ENCODE data around the gene BANP.
"Not testable (repeated sequence)": the region's sequence is repeated elsewhere in the genome, so short reads cannot be mapped to it uniquely, and the experiment has no call there.

The BANP gene

DNA sequence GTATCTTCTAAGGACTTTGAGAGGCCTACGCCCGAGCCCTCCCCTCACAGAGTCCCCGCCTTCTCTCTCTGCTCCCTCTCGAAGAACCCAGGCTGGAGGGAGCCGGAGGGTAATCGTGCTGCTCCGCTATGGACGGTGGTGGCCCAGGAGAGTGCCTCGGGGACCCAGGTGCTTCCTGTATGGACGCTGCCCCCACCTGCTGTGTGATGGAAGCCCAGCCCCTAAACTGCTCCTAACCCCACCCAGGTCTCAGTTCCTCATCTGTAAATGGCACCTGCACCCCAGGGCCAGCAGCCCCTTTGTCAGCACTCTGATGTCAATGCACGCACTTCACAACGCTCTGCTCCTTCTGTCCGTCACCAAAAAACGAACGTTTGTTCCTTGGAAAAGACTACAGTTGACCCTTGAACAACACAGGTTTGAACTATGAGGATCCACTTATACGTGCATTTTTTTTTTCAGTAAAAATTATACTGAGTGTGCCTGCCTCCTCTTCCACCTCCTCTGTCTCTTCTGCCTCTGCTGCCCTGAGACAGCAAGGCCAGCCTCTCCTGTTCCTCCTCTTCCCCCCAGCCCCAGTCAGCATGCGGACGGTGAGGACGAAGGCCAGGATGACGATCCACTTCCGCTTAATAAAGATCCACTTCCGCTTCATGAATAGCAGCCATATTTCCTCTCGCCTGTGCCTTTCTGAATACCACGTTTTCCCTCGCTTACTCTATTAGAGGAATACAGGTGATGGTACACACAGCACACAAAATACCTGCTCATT, 118.3 kb downstream of the BANP start:
- no peak for DNase-seq

DNA sequence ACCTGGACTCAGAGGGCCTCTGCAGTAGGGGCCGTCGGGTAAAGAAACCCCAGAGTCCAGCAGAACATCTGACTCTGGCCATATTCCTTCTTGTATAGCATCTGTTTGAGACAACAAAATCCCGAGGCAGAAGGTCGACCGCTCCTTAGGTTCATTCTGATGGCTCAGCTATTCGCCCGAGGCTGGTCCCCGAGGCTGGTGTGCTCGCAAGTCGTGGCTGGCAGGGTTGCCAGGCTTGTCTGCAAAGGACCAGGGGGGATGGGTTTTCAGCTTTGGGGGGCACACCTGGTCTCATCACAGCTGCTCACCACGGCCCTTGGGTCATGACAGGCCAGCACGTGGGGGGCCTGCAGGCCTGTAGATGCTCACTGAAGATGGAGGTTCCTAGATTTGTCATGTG, 119.1 kb downstream of the BANP start:
- DNase-seq, result no peak

DNA sequence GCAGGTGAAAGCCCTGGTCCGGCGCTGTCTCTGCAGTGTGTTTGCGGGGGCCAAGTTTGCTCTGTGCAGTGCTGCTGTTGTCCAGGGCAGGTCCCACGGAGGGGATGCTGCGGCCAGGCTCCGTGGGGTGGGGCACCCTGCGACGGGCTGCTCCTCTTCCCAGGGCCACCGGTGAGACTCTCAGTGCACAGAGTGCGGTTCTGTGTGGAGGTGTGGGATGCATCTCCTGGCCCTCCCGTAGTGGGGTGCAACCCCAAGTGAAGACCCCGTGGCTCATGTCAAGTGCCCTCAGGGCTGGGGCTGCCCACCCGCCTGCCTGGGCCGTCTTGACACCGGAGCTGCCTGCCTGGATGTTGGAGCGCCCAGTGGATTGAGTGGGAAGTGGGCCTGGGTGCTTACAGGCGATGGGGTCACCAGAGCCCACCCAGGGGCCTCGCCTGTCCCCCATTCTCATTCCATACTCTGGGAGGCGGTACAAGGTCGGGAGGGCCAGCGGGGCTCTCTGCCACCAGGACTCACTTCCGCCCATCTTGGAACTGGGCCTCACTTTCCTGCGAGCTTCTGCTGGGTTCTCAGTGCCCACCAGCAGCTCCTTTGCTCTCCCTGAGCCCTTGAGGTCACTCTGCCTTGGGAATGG, 119.9 kb downstream of the BANP start:
- no peak for DNase-seq

DNA sequence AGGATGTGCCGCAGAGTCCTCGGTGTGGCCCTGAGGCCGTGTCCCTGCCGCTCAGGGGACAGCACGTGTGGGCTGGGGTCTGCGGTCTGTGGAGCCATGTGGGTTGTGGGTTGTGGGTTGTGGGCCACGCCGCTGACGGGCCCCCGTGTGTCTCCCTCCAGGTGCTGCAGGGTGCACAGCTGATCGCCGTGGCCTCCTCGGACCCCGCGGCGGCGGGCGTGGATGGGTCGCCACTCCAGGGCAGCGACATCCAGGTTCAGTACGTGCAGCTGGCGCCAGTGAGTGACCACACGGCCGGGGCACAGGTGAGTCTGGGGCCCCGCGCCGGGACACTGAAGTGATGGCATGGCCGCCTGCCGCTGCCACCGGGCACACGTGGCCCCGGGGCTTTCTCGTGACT, 120.7 kb downstream of the BANP start:
- DNase-seq, result no peak

DNA sequence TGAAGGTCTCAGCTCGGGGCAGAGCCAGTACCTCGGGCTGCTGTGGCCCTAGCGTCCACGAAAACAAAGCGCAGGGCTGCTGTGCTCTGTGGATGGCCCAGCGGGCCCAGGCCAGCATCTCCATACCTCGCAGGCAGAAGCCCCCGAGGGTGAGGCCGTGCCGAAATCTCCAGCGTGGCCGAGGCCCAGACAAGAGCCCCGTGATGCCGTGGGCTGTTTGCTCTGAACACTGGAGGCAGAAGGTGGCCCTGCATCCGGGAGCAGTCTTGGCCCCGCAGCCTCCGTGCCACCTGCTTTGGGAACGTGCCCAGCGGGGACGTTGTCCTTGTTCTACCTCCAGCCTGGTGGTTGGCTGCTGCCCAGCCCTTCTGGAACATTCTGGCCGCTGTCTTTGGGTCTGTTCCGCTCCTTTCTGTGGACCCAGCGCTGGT, 121.4 kb downstream of the BANP start:
- no peak for DNase-seq

DNA sequence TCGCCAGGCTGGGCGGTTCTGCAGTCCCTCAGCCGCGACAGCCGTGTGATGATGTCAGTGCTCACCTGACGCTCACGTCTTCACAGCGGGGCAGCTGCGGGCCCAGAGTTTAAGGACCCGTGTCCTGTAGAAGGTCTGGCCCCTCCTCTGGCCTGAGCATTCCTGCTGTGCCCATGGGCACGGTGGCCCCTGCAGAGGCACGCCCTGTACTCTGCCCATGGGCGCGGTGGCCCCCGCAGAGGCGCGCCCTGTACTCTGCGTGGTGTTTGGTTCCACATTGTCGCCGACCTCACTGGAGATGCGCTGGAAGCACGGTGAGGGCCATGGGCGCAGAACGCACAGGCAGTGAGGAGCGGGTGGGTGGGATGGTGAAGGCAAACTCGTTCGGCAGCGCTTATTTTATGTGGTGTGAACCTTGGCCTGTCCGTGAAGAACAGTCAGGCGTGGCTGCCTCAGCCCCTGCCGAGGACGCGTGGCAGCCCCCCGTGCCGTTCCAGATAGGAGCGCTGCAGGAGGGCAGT, 122.0 kb downstream of the BANP start:
- no peak for DNase-seq

DNA sequence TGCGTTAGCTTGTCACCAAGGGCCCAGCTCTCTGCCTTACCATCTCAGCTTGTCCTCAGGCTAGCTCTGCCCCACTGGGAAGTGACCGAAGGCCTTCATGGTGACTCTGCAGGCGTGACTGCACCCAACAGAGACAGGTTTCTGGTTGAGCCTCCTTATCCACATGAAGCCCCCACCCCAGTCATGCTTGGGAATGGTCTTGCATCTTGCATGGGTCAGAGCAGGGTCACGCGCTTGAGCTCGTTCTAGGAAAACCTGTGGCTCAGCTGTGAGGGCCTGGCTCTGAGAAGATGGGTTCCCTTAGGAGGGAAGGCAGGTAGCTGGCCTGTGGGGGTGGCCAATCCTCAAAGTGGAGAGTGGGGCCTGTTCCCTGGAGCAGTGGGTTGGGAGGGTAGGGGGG, 122.8 kb downstream of the BANP start:
- DNase-seq, result no peak

DNA sequence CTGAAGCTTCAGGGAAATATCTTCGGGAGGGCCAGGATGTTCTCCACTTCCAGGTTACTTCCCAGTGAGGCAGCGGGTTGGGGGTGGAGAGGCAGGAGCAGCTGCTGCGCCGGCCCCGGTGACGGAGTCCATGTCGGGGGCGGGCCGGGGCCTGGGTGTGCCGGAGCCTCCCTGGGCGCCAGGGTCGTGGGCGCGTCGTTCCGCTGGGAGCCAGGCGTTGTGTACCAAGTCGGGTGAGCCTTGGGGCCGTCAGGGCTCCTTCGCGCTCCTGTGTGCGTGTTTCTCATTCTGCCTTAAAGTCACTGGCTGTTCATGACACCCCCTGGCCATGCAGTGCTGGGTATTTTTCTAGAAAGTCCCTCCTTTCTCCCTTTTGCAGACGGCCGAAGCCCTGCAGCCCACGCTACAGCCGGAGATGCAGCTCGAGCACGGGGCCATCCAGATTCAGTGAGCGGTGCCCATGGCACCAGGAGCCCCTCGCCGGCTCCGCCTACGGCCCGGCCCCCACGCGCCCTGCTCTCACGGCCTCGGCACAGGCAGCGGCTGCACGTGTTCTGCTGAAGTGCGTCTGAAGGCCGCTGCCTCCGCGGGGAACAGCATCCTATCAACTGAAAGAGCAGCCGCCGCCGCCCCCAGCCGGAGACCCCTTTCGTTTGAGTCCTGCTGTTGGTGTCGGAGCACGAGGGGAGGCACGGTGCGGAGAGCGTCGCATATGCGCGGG, 125.1 kb downstream of the BANP start:
- no peak for DNase-seq

DNA sequence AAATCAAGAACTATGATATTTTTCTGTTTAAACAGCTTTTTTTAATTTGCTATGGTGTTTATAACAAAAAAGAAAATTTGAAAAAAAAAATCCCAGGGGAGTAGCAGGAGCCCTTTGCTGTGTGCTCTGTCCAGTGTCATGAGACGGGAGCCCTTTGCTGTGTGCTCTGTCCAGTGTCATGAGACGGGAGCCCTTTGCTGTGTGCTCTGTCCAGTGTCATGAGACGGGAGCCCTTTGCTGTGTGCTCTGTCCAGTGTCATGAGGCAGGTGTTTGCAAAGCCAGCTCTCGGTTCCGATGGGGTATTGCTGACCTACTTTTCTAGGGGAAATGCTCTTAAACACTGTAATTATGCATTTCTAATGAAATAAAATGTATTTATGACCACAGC, 125.7 kb downstream of the BANP start:
- not testable (repeated sequence) for DNase-seq

DNA sequence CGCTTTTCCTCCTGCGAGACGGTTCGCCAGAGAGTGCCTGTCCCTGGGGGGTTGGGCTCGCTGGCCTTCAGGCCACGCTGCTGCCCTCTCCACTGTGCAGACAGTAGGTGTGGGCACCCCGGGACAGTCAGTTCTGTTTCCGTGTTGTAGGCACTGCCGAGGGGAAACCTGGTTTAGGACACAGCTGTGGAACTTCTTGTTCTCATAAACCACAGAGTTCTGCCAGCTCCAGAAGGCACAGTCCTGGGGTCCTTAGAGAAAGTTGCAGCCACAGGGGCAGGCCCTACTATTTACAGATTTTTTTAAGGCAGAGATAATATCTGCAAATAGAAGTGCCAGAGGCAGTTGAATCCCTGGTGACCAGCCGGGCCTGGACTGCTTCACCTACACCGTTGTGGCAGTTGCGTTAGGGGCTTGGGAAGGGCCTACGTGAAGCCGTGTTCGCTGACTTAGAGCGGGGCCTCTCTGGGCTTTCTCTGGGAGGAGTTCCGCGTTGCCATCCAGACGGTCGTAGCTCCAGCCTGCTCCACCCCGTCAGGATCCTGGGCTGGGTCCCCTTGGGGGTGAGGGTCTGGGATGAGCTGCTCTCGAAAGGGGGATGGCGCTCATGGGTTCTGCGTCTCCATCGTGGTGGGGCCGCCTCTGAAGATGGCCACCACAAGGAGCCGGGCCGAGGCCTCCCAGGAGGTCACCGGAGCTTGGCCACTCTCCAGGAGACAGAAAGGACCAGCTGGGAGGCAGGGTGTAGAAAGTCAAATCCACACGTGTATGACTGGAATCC, 126.3 kb downstream of the BANP start:
- DNase-seq, result no peak

DNA sequence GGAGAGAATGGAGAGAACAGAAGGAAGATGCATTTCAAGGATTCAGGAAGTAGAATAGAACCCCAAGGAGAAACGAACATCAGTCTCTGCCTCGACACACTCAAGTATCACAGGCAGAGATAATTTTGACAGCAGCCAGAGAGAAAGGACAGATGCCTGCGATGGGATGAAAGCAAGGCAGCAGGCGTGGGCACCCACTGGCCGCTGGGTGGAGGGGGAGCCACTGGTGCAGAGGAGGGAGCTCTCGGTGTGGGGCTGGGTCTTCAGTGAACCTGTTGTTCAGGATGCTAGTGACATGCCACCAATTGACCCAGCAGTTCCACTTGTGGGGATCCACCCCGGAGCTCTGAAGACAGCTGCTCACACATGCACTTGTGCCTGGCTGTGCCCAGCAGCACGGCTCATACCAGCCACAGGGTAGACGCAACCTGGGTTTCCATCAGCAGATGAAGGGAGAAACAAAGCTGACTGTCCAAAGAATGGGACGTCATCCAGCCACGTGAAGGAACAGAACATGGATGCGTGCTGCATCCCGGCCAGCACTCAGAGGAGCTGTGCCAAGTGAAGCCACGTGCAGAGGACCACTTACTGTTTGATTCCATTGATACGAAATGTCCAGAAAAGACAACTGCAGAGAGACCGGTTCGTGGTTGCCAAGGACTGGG, 127.0 kb downstream of the BANP start:
- DNase-seq, result no peak

DNA sequence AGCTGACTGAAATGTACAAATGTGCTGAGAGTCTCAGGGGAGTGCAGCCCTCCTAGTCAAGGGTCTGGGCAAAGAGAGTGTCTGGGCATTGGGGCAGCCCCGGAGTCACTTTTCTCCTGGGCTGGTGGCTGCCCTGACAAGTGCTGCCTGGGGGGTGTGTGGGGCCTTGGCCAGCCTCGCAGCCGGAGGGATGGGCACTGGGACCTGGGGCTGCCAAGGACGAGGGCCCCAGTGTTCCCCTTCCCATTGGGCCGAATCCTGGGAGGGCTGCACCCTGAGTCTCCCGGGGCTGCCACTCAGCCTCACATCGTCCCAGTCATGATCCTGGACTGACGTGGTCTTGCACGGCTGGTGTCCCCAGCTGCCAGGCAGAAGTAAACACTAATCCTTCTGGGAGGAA, 132.3 kb downstream of the BANP start:
- no peak for DNase-seq

DNA sequence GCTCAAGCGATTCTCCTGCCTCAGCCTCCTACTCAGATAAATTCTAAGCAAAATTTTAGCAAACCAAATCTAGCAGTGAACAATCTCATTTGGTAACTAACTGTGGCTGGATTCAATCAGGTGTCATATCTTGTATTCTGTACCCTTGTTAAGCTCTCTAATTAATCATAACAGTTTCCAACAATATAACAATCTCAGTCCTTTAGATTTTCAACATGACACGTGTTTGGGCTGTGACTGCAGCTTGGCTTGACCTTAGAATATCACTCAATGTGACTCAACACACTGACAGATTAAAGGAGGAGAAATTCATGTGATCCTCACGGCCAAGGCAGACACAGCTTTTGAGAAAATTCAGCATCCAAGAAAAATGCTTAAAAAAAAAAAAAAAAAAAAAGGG, 133.6 kb downstream of the BANP start:
- DNase-seq, result no peak

DNA sequence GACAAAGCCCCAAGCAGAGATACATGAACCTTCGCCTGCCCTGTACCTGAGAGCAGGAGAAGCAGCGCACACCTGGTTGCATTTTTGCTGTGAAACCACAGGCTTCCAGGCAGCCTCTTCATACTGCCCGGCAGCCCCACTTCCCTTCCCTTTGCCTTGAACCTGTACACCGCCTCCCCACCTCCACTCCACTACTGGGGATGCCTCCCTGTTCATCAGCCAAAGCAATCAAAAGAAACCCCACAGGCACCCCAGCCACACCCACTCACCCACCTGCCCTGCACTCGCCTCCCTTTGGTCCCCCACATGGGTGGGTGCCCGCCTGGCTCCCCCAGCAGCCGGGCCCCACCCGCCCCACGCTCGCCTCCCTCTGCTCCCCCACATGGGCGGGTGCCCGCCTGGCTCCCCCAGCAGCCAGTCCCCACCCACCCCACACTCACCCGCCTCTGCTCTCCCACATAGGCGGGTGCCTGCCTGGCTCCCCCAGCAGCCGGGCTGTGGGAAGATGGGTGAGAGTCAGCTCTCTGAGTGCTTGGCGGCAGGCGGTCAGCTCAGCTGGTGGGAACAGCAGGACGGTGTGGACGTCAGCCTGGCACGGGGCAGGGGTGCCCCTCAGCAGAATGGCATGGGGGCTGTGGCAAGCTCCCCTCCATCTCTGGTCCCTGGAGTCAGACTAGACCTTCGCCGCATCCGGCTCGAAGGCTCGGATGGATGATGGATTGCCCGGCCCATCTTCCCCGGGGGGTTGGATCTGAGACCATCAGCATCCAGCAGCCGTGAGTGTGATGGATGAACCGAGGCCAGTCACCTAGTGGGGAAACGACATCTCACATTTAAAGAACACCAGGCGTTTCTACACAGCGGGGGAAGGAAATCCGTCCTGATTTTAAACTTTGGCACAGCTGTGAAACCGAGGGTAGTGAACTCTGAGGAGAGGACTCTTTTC, 135.6 kb downstream of the BANP start:
- no peak for DNase-seq

DNA sequence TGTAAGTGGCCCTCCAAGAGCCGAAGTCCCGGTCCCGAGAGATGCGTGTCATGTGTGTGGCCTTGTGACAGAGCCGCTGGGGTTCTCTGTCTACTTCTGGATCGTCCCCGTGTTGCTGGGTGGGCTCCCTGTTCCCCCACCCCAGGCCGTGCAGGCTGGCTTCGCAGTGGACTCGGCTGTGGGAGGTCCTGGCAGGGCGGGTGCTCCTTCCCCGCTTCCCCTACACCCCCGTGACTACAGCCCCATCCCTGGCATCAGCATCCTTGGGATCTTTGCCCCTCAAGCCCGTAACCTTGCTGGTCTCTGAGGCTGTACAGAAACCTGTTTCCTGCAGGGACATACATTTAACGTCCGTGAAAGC, 136.3 kb downstream of the BANP start:
- DNase-seq, result no peak

DNA sequence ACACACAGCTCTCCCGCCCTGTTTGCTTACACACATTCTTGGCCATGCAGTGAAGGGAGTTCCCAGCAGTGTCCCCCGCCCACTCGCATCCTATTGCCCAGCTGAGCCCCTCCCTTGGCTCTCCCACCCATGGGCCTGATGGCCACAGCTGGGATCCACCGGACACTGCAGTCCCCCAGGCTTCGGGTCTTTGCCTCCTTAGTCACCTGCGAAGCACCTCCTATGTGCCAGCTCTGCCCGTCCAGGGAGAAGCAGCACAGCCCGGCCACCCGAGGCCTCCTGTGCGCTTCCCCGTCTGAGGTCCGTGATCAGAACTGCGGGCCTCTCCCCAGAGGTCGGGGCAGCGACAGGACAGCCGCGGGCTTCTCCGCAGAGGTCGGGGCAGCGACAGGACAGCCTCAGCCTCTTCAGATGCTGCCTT, 136.9 kb downstream of the BANP start:
- DNase-seq, result no peak

DNA sequence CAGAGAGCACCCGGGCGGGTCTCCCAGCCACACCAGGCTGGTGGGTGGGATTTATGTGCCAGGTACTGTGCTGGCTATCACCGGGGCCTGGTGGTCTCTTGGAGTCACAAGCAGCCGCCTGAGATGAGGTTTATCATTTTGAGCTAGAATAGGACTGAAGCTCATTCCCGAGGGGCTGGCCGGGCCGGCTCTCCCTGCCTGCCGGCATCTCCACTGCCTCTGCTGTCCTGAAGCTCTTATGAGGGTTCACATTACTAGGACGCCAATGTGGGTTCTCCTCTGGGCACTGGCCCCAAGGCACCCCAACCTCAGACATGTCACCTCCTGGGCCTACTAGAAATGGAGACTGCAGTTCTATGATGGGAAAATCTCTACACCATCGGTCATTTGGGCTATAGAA, 137.4 kb downstream of the BANP start:
- not testable (repeated sequence) for DNase-seq

DNA sequence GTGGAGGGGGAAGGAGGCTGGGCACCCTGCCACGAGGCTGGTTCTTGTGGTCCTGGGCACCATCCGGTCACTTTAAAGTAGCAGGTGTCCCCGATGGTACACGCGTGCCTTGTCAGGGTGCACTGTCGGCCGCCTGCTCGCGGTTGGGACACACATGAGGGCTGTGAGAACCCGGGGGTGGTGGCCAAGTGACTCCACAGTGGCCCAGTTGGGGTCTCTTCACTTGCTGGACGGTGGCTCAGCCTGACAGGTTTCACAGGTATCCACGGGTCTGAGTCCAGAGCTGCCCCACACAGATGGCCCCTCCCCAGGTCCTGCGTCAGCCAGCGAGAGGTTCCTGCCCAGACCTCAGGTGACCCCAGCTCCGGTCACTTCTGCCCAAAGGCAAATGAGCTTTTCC, 137.8 kb downstream of the BANP start:
- not testable (repeated sequence) for DNase-seq

DNA sequence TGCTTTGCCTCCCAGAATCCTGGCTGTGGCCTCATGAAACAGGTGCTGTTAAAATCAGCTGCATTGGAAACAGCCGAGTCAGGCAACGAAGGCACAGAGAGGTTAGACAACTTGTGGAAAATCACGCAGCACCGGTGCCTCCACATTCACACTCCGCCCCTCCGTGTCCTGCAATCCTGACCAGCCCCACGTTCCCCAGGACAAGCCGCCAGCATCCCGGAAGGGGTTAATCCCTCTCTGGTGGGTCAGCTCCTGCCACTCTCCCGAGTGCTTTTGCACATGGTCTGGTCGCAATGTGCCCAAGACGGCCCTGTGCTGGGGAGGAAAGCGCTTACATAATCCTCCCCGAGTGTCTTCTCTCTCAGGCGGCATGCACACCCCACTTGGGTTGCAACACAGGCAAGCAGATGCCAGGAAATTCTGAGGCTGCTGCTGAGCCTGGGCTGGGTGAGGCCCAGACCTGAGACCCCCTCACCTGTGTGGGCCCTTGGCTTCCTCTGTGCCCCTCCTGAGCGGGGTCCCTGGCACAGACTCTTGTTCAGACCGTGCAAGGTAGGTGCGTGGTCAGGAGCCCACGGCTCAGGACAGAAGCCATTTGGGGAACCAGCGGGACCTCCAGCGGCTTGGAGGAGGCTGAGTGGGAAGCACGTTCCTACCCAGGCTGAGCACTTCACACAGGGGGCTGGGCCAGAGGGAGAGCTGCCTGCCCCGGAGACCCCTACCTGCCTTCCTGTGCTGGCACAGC, 138.6 kb downstream of the BANP start:
- not testable (repeated sequence) for DNase-seq

DNA sequence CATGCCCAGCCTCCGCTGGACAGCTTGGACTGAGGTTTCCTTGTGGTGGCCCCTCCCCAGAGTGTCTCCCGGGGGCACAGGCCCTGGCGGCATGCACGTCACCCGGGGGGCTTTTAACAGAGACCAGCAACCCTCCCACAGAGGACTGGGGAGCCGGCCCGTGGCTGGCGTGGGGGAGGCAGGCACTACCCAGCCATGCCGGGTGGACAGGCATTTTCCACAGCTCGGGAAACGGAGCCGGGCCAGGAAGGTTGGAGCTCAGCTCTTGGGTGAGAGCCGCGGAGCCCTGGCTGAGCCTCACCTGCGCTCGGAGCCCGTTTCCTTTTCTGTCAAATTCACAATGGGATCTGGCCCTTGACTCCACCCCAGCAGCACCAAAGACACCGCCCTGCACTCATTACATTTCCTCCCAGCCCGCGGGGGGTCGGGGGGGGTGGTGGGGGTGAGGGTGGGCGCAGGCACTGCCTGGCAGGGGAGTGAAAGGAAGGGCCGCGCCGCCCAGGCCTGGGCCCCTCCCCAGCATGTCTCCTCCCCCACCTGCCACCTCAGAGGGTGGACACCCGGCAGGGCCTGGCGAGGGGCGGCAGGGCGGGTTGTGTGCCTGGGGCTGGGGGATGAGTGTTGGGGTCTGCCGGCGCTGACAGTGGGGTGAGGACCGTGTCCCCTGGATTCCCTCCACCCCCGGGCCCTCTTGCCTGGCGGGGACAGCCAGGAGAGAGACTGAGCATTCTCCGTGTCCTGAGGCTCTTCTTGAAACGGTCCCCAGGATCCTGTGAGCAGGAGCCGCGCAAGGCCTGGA, 139.3 kb downstream of the BANP start:
- DNase-seq, result not testable (repeated sequence)

Data from NCI-H526 (cell line).